GM18498 (cell line): ENCODE measurements around the gene SRP72.

Source experiments
- ATAC-seq: cut with Tn5 transposase; IDR thresholded peaks from one replicate; pipeline ENCODE4 v1.9.1; 2021; ENCODE audit warnings: mild to moderate bottlenecking, moderate library complexity; ENCODE audit not compliant: unreplicated experiment

The SRP72 gene

GRCh38 chr4:56544573-56545131, 77.2 kb downstream of the SRP72 start:
- peak; percentile 99 for ATAC-seq

DNA sequence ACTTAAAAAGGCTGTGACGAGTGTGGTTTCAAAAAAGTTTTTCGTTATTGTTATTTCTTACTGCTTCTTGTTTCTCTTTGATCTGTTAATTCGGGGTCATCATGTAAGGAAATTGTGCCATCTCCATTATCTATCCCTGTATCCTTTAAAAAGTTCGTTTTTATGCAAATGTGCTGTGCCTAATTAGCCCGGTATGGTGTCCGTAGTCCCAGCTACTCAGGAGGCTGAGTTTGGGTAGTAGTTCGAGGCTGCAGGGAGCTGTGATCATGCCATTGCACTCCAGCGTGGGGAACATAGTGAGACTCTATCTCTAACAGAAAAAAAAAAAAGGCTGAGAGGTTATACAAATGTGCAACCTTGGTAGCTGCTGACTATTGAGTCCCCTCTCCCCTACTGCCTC, 83.2 kb downstream of the SRP72 start:
- no peak for ATAC-seq

DNA sequence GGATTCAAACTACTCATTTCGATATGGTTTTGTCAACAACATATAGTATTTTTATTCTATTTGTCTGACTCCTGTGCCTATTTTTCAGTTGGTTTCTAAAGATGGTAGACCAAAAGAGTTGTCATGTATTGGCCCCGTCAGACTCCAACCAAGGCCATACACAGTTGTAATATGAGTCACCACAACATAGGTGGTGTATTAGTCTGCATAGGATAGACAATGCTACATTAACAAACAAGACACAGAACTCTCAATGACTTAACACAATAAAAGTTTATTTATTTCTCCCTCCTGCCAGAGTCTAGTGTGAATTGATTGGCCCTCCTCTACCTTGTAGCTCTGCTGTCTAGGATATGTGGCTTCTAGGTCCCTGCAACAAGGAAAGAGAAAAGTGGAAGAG, 84.1 kb downstream of the SRP72 start:
- no peak for ATAC-seq

DNA sequence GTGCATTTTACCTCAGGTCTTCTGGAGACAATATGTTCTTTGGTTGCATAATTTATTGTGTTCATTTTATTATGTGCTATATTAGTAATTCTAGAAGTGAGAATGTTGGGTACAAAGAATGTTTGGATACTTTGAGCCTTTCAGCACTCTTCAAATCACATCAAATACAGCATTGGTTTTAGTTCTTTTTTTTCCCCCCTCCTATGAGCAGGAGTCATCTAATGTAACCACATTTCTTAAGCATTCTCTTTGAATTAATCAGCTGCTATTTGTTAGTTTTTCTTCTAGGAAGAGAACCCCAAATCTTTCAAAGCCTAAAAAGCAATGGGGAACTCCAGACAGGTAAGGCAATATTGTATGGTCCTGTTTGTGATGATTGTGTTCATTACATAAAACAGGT, 84.9 kb downstream of the SRP72 start:
- no peak for ATAC-seq
